GM10248 (cell line): ENCODE measurements around the gene TCF12.

Experiments used
- CTCF ChIA-PET: fragments of 300-600 bp; sonication (Branson Sonifier 250); formaldehyde crosslinking; extraction: SDS; loops from one replicate; lab custom pipeline; 2021; ENCODE audit warnings: antibody characterized with exemption; lab: Yijun Ruan, JAX
- POLR2A ChIA-PET: fragments of 350-650 bp; sonication (Branson Sonifier 250); formaldehyde crosslinking; extraction: SDS; loops from one replicate; lab custom pipeline; 2020; ENCODE audit warnings: antibody characterized with exemption; lab: Yijun Ruan, JAX
- DNase-seq: peaks from one replicate; pipeline ENCODE4 v3.0.0; 2012; ENCODE audit errors: extremely low spot score
- CTCF ChIP-seq: IDR thresholded peaks from 2 replicates; pipeline ENCODE4 v1.5.1; 2012; ENCODE audit warnings: mild to moderate bottlenecking, low read depth; ENCODE audit errors: extremely low read depth, missing control alignments, control extremely low read depth

TCF12 gene

GRCh38 chr15:57221134-57221533, 302.7 kb downstream of the TCF12 start:
- DNase-seq, result no peak
- no peak for TF ChIP-seq CTCF
- ChIA-PET CTCF (interaction anchor here (1.0 to 1.4 kb wide), 3 partner anchors 8 to 31 kb away, joined by 3 read pairs; no protein-coding TSS in a partner anchor), POLR2A (no interaction called here)

GRCh38 chr15:57223345-57223744, 304.9 kb downstream of the TCF12 start:
- CTCF ChIA-PET, result interaction anchor here (1.5 kb wide), 1 partner anchor 10 kb away, joined by 3 read pairs; no protein-coding TSS in a partner anchor
- TF ChIP-seq CTCF, result no peak
- POLR2A ChIA-PET, result no interaction called here
- DNase-seq, result no peak

GRCh38 chr15:57223887-57224286, 305.4 kb downstream of the TCF12 start:
- POLR2A ChIA-PET, result no interaction called here
- TF ChIP-seq CTCF, result no peak
- DNase-seq, result no peak
- CTCF ChIA-PET, result no interaction called here

- TF ChIP-seq CTCF, result no peak
- POLR2A ChIA-PET, result no interaction called here
- CTCF ChIA-PET, result no interaction called here
- DNase-seq, result no peak
Observed at GRCh38 chr15:57224664-57225063, 306.2 kb downstream of the TCF12 start.

- ChIA-PET POLR2A (no interaction called here), CTCF (interaction anchor here (1.5 kb wide), 1 partner anchor 14 kb away, joined by 4 read pairs; no protein-coding TSS in a partner anchor)
- no peak for DNase-seq
- TF ChIP-seq CTCF, result no peak
Observed at GRCh38 chr15:57227166-57227565, 308.7 kb downstream of the TCF12 start.

GRCh38 chr15:57227899-57228298, 309.5 kb downstream of the TCF12 start:
- POLR2A ChIA-PET, result no interaction called here
- DNase-seq, result no peak
- CTCF ChIA-PET, result interaction anchor here (0.6 to 1.5 kb wide), 3 partner anchors 11 to 240 kb away, joined by 3 to 4 read pairs (median 3); no protein-coding TSS in a partner anchor
- no peak for TF ChIP-seq CTCF
